HG03025 (cell line): ENCODE measurements around the gene LGMN.
"Not testable (repeated sequence)": the region's sequence is repeated elsewhere in the genome, so short reads cannot be mapped to it uniquely, and the experiment has no call there.

Source experiments
- ATAC-seq: cut with Tn5 transposase; IDR thresholded peaks from one replicate; pipeline ENCODE4 v1.9.1; 2021; ENCODE audit warnings: mild to moderate bottlenecking, moderate library complexity; ENCODE audit not compliant: unreplicated experiment, low FRiP score

The LGMN gene

GRCh38 chr14:92763666-92764631, 15.5 kb upstream of the LGMN start:
- not testable (repeated sequence) for ATAC-seq

- no peak for ATAC-seq
These were observed 12.0 kb upstream of the LGMN start for GRCh38 chr14:92760524-92760805.

GRCh38 chr14:92759679-92760523, 11.5 kb upstream of the LGMN start:
- no peak for ATAC-seq

GRCh38 chr14:92759300-92759678, 10.9 kb upstream of the LGMN start:
- no peak for ATAC-seq

GRCh38 chr14:92756446-92756845, 8.0 kb upstream of the LGMN start:
- no peak for ATAC-seq

- ATAC-seq, result no peak
These were observed 7.1 kb upstream of the LGMN start for GRCh38 chr14:92755495-92755894.

GRCh38 chr14:92754966-92755365, 6.5 kb upstream of the LGMN start:
- ATAC-seq, result no peak

DNA sequence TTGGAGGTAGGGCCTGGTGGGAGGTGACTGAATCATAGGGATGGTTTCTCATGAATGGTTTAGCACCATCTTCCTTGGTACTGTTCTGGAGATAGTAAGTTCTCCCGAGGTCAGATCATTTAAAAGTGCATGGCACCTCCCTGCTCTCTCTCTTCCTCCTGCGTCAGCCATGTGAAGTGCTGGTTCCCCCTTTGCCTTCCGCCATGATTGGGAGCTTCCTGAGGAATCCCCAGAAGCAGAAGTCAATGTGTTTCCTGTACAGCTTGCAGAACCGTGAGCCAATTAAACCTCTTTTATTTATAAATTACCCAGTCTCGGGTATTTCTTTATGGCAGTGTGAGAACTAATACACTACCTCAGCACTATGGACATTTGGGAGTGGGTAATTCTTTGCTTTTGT, 4.8 kb upstream of the LGMN start:
- ATAC-seq, result no peak

- no peak for ATAC-seq
These were observed 3.4 kb upstream of the LGMN start for GRCh38 chr14:92751819-92752218.

DNA sequence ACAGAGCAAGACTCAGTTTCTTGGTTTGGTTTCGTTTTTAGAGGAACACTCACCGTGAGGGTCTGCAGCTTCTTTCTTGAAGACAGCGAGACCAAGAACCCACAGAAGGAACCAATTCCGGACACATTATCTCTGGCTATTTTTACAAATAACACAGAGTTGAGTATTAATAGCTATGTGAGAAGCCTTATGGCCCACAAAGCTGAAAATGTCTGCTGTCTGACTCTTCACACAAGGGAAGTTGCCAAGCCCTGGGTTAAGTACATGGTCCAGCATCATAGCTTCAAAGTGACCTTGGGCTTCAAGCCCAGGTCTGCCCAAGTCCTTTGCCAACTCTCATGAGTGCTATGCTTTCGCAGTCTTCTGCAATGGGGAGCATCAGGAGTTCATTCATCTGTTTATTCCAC, 2.6 kb upstream of the LGMN start:
- ATAC-seq, result no peak

DNA sequence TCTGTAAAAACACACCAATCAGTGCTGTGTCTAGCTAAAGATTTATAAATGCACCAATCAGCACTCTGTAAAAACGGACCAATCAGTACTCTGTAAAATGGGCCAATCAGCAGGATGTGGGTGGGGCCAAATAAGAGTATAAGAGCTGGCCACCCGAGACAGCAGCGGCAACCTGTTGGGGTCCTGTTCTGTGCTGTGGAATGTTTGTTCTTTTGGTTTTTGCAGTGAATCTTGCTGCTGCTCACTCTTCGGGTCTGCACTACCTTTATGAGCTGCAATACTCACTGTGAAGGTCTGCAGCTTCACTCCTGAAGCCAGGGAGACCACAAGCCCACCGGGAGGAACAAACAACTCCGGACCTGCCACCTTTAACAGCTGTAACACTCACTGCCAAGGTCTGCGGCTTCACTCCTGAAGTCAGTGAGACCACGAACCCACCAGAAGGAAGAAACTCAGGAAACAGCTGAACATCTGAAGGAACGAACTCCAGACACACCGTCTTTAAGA, 1.8 kb upstream of the LGMN start:
- not testable (repeated sequence) for ATAC-seq

DNA sequence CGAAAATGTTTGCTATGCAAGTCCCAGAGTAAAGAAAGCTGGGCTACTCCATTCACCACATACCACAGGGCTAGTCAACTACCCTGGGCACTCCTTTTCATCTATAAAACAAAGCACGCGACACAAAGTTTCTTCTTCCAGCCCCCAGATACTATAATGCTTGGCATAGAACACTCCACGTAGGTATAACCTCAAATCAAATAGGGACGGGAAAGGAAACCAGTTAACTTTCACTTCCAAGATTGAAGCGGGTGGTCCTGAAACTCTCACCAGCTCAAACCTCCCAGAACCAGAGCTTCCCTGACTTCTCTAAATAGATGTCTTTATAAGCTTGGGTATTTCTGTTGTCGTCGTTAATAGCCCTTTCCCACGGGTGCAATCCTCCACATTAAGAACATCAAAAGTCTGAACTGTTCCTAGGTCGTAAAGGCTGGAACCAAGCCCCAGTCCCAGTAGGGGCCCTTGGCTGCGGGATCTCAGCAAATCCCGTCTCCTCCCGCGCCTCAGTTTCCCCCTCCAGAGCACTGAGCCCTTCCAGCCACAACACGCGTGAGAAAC, 647 bp downstream of the LGMN start:
- ATAC-seq, result no peak

DNA sequence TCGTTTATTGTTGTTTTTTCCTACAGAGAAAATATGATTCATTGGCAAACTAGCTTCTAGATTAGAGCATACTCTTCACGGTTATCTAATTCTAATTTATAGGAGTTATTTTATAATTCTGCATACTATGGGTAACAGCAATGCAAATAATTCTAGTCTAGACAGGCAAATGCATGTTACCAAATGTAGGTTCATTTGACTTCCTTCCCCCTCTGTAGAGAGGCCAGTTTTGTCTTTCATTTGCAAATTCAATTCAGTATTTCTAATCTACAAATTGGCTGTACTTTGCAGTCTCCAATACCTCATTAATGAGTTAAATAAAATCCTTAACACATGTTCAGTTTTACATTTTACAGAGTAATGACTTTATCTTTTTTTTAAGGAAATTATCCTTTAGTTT, 4.2 kb downstream of the LGMN start:
- no peak for ATAC-seq

- ATAC-seq, result no peak
These were observed 8.0 kb downstream of the LGMN start for GRCh38 chr14:92740440-92740839.

DNA sequence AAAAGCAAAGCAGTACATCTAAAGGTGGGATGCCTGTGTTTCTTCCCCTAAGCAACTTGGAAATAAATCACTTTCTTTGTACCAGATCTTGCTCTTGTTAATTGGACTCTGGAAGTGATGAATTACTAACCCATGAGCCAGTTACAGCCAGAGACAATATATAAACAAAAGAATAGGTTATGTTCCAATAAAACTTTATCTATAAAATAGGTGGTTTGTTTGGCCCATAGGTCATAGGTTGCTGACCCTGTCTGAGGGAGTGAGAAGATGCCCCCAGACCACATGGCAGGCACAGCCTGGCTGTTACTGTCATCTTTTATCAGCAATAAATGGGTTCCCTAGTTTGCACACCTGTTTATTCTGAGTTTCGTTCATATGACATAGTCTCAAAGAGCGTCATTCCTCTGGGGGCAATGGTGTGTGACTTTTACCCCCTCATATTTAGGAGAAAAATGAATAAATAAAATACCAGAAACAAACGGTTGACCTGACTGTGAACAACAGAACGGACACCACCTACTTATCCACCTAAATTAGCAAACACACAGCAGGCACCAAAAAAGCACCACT, 10.7 kb downstream of the LGMN start:
- no peak for ATAC-seq

DNA sequence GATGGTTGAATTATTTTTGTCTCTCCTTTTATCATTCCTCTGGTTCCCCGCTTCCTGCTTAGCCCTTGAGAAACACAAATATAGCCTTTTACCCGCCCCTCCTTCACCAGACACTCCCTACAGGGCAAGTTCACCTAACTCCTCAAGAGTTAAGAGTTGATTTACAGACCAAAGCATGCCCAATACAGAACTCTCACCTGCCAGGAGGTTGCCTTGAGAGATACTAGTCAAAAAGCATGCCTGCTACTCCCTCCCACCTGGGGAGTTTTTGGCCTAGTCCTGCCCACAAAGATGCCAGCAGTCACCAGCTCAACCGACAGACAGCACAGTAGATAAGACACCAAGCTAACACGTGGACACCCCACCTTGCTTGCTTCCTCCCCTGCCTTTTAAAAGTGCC, 11.2 kb downstream of the LGMN start:
- ATAC-seq, result no peak

DNA sequence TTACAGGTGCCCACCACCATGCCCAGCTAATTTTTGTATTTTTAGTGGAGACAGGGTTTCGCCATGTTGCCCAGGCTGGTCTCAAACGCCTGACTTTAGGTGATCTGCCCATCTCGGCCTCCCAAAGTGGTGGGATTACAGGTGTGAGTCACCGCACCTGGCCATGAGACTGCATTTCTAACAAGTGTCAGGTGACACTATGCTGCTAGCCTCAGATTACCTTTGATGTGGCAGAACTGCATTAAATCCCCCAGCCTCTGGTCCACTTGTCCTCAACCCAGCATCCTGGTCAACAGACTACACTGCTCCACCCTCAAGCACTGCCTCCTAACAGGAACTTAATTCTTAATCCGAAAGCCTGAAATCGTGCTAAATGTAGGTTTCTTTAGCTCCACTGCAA, 13.1 kb downstream of the LGMN start:
- ATAC-seq, result no peak

GRCh38 chr14:92734618-92735017, 13.8 kb downstream of the LGMN start:
- no peak for ATAC-seq

DNA sequence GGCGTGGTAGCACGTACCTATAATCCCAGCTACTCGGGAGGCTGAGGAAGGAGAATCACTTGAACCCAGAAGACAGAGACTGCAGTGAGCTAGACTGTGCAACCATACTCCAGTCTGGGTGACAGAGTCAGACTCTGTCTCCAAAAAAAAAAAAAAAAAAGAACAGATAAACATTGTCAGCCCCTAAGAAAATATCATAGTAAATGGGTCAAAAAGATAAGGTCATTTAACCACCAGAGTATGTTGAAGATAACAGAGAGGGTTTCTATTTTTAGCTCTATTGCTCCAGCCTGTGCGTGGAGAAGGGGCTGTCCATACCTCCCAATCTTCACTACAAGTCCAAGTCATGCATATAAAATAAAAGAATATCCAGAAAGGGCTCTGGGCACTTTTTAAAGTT, 15.4 kb downstream of the LGMN start:
- no peak for ATAC-seq

DNA sequence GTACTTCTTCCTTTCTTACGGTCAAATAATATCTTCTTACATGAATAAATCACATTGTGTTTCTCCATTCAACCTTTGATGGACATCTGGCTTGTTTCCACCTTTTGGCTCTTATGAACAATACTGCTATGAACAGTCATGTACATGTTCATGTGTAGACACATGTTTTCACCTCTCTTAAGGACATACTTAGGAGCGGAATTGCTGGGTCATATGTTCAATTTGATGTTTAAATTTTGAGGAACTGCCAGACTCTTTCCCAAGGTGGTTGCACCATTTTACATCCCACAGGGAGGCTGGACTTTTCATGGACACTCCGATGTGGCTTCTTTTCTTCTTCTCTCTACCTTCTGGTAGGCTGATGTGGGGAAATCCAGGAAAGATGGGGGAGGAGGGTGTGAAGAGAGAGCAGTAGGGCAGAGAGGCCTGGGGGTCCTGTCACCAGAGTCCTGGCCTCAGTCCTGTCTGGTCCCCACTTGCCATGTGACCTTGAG, 16.8 kb downstream of the LGMN start:
- no peak for ATAC-seq
